HepG2 (cell line): Measurements from ENCODE around the gene IRAK4. TPM values are rescaled to one million over a fixed set of nuclear protein-coding genes. Genes with fewer than 3 reads are reported as not detected.

ENCODE experiments used
- ATAC-seq: fragments of 200-7000 bp; cut with Tn5 transposase; 3 replicates; pipeline ENCODE4 v1.9.1; 2020; ENCODE audit warnings: mild to moderate bottlenecking, moderate library complexity
- BruUV-seq: library from RNA; stranded (reverse); fragments of 400-500 nt; replicated peaks from 2 replicates; lab custom pipeline; 2021; lab: Mats Ljungman, UMichigan
- CTCF ChIA-PET: fragments of 300-600 bp; formaldehyde crosslinking; extraction: SDS; loops from one replicate; lab custom pipeline; 2021; ENCODE audit warnings: low total read pairs, inconsistent platforms, low intra/inter-chr PET ratio; lab: Yijun Ruan, JAX
- POLR2A ChIA-PET: fragments of 350-600 bp; sonication (Branson Sonifier 250); formaldehyde crosslinking; loops from one replicate; lab custom pipeline; 2020; ENCODE audit warnings: antibody characterized with exemption, inconsistent platforms; lab: Yijun Ruan, JAX
- DNase-seq: peaks from one replicate; pipeline ENCODE4 v3.0.0-alpha.2; 2015; ENCODE audit warnings: low spot score
- FAIRE-seq: peaks from 3 replicates; lab custom pipeline; 2011; peaks lifted over from hg19 to GRCh38; lab: Jason Lieb, UNC
- H2AFZ ChIP-seq: one replicate; pipeline ENCODE4 v1.6.1; 2011; ENCODE audit warnings: low read length, inconsistent platforms
- H3K27ac ChIP-seq: fragments of 300-600 bp; 3 replicates; pipeline ENCODE4 v1.8.0; 2011; ENCODE audit warnings: mixed run types, mild to moderate bottlenecking, mixed read lengths, low read length, inconsistent platforms; ENCODE audit not compliant: insufficient read depth; ENCODE audit errors: extremely low read length
- H3K27me3 ChIP-seq, 2 experiments: fragments of 200-600 bp in 1 of 2; 2 replicates in 1 of 2; 3 replicates in 1 of 2; pipeline versions ENCODE4 v1.6.0 to v1.8.0; 2011; ENCODE audit warnings: low read length in 2 of 2, mild to moderate bottlenecking in 2 of 2, moderate library complexity in 2 of 2, inconsistent platforms in 1 of 2; ENCODE audit not compliant: insufficient read depth in 2 of 2, control insufficient read depth in 1 of 2
- H3K36me3 ChIP-seq, 2 experiments: fragments of 200-600 bp in 1 of 2; replicated peaks in 1 of 2; 2 replicates in 1 of 2; 3 replicates in 1 of 2; pipeline versions ENCODE4 v1.5.1 to v1.8.0; 2011; ENCODE audit warnings: low read length in 2 of 2, inconsistent platforms in 1 of 2; ENCODE audit not compliant: insufficient read depth in 2 of 2, control insufficient read depth in 1 of 2
- H3K4me1 ChIP-seq: 2 replicates; pipeline ENCODE4 v1.5.1; 2012; ENCODE audit warnings: low read length, inconsistent platforms; ENCODE audit not compliant: insufficient read depth
- H3K4me2 ChIP-seq: 2 replicates; pipeline ENCODE4 v1.6.0; 2011; ENCODE audit warnings: low read depth, low read length, inconsistent platforms
- H3K4me3 ChIP-seq, 3 experiments: fragments of 200-600 bp in 1 of 3; sonication (generic), shearing (Covaris generic) in 1 of 3; replicated peaks in 1 of 3; 2 replicates each; pipeline ENCODE4 v1.5.1; 2011 to 2016; ENCODE audit warnings: low read length in 3 of 3, inconsistent platforms in 2 of 3, low read depth in 2 of 3, mild to moderate bottlenecking in 2 of 3, control low read depth in 1 of 3, mixed read lengths in 1 of 3; ENCODE audit not compliant: insufficient read depth in 1 of 3
- H3K79me2 ChIP-seq: one replicate; pipeline ENCODE4 v1.6.1; 2011; ENCODE audit warnings: low read length, inconsistent platforms; ENCODE audit not compliant: insufficient read depth
- H3K9ac ChIP-seq: 2 replicates; pipeline ENCODE4 v1.6.0; 2011; ENCODE audit warnings: mild to moderate bottlenecking, low read depth, low read length, inconsistent platforms; ENCODE audit not compliant: insufficient read depth
- H3K9me3 ChIP-seq: 2 replicates; pipeline ENCODE4 v1.5.1; 2012; ENCODE audit warnings: mild to moderate bottlenecking, low read length
- H4K20me1 ChIP-seq: 2 replicates; pipeline ENCODE4 v1.6.0; 2011; ENCODE audit warnings: inconsistent platforms, mild to moderate bottlenecking, low read length, moderate library complexity; ENCODE audit not compliant: insufficient read depth
- CCDC6 ChIP-seq: sonication (generic); formaldehyde crosslinking; IDR thresholded peaks from 2 replicates; pipeline ENCODE4 v1.8.1; 2022; ENCODE audit warnings: mild to moderate bottlenecking, missing genetic modification reagents, moderate library complexity
- DNMT3B ChIP-seq: conservative IDR thresholded peaks from 2 replicates; pipeline ENCODE4 v1.6.1; 2016; ENCODE audit warnings: missing biosample characterization, control low read depth
- ERF ChIP-seq: IDR thresholded peaks from 2 replicates; pipeline ENCODE4 v1.6.1; 2018; ENCODE audit warnings: missing biosample characterization, missing genetic modification reagents
- GFI1 ChIP-seq: sonication (generic); formaldehyde crosslinking; IDR thresholded peaks from 2 replicates; pipeline ENCODE4 v1.5.0; 2020; ENCODE audit warnings: missing genetic modification reagents, mild to moderate bottlenecking, borderline replicate concordance
- KDM6A ChIP-seq: IDR thresholded peaks from 2 replicates; pipeline ENCODE4 v1.6.1; 2016; ENCODE audit warnings: low read depth
- MAZ ChIP-seq, 2 experiments: sonication (generic) in 1 of 2; formaldehyde crosslinking in 1 of 2; IDR thresholded peaks; 2 replicates each; pipeline versions ENCODE4 v1.5.0 to v1.6.1; 2012 to 2020; ENCODE audit warnings: low read depth in 2 of 2, mild to moderate bottlenecking in 2 of 2, borderline replicate concordance in 1 of 2, improper control_type of control experiment in 1 of 2, low read length in 1 of 2, missing genetic modification reagents in 1 of 2, moderate library complexity in 1 of 2
- NCOA2 ChIP-seq: sonication (generic); formaldehyde crosslinking; IDR thresholded peaks from 2 replicates; pipeline ENCODE4 v1.8.0; 2022; ENCODE audit warnings: inconsistent platforms
- TSC22D2 ChIP-seq: sonication (generic); formaldehyde crosslinking; IDR thresholded peaks from 2 replicates; pipeline ENCODE4 v1.5.1; 2020; ENCODE audit warnings: missing genetic modification reagents, mild to moderate bottlenecking, borderline replicate concordance
- ZC3H13 ChIP-seq: sonication (generic); formaldehyde crosslinking; IDR thresholded peaks from 2 replicates; pipeline ENCODE4 v1.8.1; 2023; ENCODE audit warnings: mild to moderate bottlenecking, missing genetic modification reagents, moderate library complexity
- ZEB1 ChIP-seq: IDR thresholded peaks from 2 replicates; pipeline ENCODE4 v1.6.1; 2012; ENCODE audit warnings: mild to moderate bottlenecking, low read depth, inconsistent platforms; ENCODE audit not compliant: insufficient replicate concordance
- ZFP36L1 ChIP-seq: sonication (generic); formaldehyde crosslinking; IDR thresholded peaks from 2 replicates; pipeline ENCODE4 v1.8.0; 2022; ENCODE audit warnings: mild to moderate bottlenecking, missing genetic modification reagents, moderate library complexity
- ZFP37 ChIP-seq: sonication (generic); formaldehyde crosslinking; IDR thresholded peaks from 2 replicates; pipeline ENCODE4 v1.4.0; 2020; ENCODE audit warnings: missing genetic modification reagents, borderline replicate concordance
- ZNF101 ChIP-seq: sonication (generic); formaldehyde crosslinking; IDR thresholded peaks from 2 replicates; pipeline ENCODE4 v1.4.0; 2020; ENCODE audit warnings: mild to moderate bottlenecking, low read depth, missing genetic modification reagents, borderline replicate concordance
- ZNF432 ChIP-seq: sonication (generic); formaldehyde crosslinking; IDR thresholded peaks from 2 replicates; pipeline ENCODE4 v1.5.0; 2020; ENCODE audit warnings: missing genetic modification reagents, mild to moderate bottlenecking, borderline replicate concordance
- ZNF563 ChIP-seq: sonication (generic); formaldehyde crosslinking; IDR thresholded peaks from 2 replicates; pipeline ENCODE4 v1.8.0; 2022; ENCODE audit warnings: mild to moderate bottlenecking, moderate library complexity, missing genetic modification reagents
- ZNF782 ChIP-seq: sonication (generic); formaldehyde crosslinking; IDR thresholded peaks from 2 replicates; pipeline ENCODE4 v1.4.0; 2020; ENCODE audit warnings: missing genetic modification reagents, mild to moderate bottlenecking, borderline replicate concordance
- WGBS: methylation state at CpG from one replicate; pipeline ENCODE4 v1.1.6; 2017; ENCODE audit warnings: low lambda C conversion rate; 5-methylcytosine and 5-hydroxymethylcytosine counted together
- in situ Hi-C: cut with HindIII; loops from 2 replicates; pipeline ENCODE4 v1.10.0; 2017; ENCODE audit warnings: low pct_unique_long_range_greater_than_20kb; ENCODE audit not compliant: extremely low pct_ligation_motif_present
- intact Hi-C: fragments of 100-400 bp; cut with micrococcal nuclease; formaldehyde crosslinking; loops from one replicate; pipeline ENCODE4 v1.10.0; 2022; ENCODE audit not compliant: unreplicated experiment
- polyA plus RNA-seq, 8 experiments: library from polyadenylated mRNA; depleted of rRNA in 3 of 8; stranded (reverse) in 7 of 8; unstranded in 1 of 8; fragments of >200 nt; fragmentation: Illumina TruSeq in 4 of 8; extraction: Trizol in 4 of 8; gene quantifications; 2 replicates each; pipeline versions ENCODE4 v1.2.1 to v1.2.3, GENCODE V29; 2011 to 2016; ENCODE audit warnings: low read depth in 4 of 8, missing spikeins in 1 of 8, mixed read lengths in 1 of 8; ENCODE audit not compliant: insufficient read depth in 1 of 8
- total RNA-seq, 5 experiments: library from RNA; depleted of rRNA; stranded (reverse); fragments of >200 nt; fragmentation: Illumina TruSeq; extraction: Trizol; gene quantifications; 2 replicates each; pipeline ENCODE4 v1.2.3, GENCODE V29; 2016; ENCODE audit warnings: low read depth in 1 of 5
- TF ChIP-seq, protein P1 (sequence below): IDR thresholded peaks from 2 replicates; pipeline ENCODE4 v1.6.1; 2012; ENCODE audit warnings: low read length, improper control_type of control experiment
- TF ChIP-seq, protein P2 (sequence below): sonication (generic); formaldehyde crosslinking; IDR thresholded peaks from 2 replicates; pipeline ENCODE4 v1.4.0; 2020; ENCODE audit warnings: missing genetic modification reagents, borderline replicate concordance
- TF ChIP-seq, protein P3 (sequence below): sonication (generic); formaldehyde crosslinking; IDR thresholded peaks from 2 replicates; pipeline ENCODE4 v1.4.0; 2020; ENCODE audit warnings: missing genetic modification reagents, borderline replicate concordance

The IRAK4 gene
- total and polyA plus RNA-seq, 2 of the 13 experiments (the other 11 are each of a cell fraction or from before 2014, with no cell fraction given), result 6.6 to 7.1 TPM

DNA sequence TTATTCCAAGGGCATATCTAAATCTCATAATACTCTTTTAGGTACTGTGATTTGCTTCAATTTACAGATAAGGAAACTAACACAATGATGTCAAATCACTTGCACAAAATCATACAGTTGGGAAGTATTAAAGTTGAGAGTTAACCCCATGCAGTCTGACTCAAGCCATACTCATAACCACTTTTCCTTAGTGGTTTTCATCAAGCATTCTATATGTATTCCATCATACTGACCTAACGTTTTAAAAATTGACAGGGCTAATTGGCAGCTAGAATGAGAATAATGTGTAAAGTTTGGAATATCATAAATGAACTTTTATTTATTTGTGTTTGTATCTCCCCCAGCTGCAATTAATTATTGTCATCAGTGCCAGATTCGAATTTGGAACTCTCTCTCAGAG is 21.1 kb upstream of the IRAK4 start:
- BruUV-seq, result no TSS peak
- no peak for ATAC-seq
- no peaks in the 10 kb centered on the region for H3K79me2 ChIP-seq
- no peaks in the 10 kb centered on the region for H4K20me1 ChIP-seq
- no peak overlapping the region for H3K9ac ChIP-seq
- in situ Hi-C loops, result no loop called here
- no peak overlapping the region for H3K4me2 ChIP-seq
- H3K27me3 ChIP-seq, result no peaks in the 10 kb centered on the region
- FAIRE-seq, result no peak
- ChIA-PET POLR2A (no interaction called here), CTCF (no interaction called here)
- no peak overlapping the region for H3K27ac ChIP-seq
- no peaks in the 10 kb centered on the region for H3K9me3 ChIP-seq
- H3K4me1 ChIP-seq, result no peaks in the 10 kb centered on the region
- DNase-seq, result no peak
- H3K36me3 ChIP-seq, result peaks cover 2 to 39% of the 10 kb centered on the region in 2 experiments
- H2AFZ ChIP-seq, result no peak overlapping the region
- WGBS, result 92% methylated on average over 2 of the region's 2 CpGs
- H3K4me3 ChIP-seq, result no peak overlapping the region
- intact Hi-C loops, result no loop called here
- TF ChIP-seq ZFP36L1 (no peak), ZC3H13 (CRISPR knock-in tag) (no peak), NCOA2 (CRISPR knock-in tag) (no peak), ZNF782 (CRISPR knock-in tag) (no peak), CCDC6 (CRISPR knock-in tag) (no peak), TSC22D2 (no peak), ZNF101 (no peak), MAZ (IDR thresholded peaks at IDR 0.05; ENCODE audit: borderline replicate concordance, low read depth, low read length) (no peak), MAZ (CRISPR knock-in tag; IDR thresholded peaks at IDR 0.05; ENCODE audit: low read depth) (no peak), ZEB1 (no peak), KDM6A (CRISPR knock-in tag) (no peak), ZNF432 (CRISPR knock-in tag) (no peak), DNMT3B (no peak), GFI1 (no peak), ERF (CRISPR knock-in tag) (no peak), ZFP37 (CRISPR knock-in tag) (no peak), ZNF563 (CRISPR knock-in tag) (no peak)
- TF ChIP-seq, protein P1, sequence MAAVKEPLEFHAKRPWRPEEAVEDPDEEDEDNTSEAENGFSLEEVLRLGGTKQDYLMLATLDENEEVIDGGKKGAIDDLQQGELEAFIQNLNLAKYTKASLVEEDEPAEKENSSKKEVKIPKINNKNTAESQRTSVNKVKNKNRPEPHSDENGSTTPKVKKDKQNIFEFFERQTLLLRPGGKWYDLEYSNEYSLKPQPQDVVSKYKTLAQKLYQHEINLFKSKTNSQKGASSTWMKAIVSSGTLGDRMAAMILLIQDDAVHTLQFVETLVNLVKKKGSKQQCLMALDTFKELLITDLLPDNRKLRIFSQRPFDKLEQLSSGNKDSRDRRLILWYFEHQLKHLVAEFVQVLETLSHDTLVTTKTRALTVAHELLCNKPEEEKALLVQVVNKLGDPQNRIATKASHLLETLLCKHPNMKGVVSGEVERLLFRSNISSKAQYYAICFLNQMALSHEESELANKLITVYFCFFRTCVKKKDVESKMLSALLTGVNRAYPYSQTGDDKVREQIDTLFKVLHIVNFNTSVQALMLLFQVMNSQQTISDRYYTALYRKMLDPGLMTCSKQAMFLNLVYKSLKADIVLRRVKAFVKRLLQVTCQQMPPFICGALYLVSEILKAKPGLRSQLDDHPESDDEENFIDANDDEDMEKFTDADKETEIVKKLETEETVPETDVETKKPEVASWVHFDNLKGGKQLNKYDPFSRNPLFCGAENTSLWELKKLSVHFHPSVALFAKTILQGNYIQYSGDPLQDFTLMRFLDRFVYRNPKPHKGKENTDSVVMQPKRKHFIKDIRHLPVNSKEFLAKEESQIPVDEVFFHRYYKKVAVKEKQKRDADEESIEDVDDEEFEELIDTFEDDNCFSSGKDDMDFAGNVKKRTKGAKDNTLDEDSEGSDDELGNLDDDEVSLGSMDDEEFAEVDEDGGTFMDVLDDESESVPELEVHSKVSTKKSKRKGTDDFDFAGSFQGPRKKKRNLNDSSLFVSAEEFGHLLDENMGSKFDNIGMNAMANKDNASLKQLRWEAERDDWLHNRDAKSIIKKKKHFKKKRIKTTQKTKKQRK, result no peak
- TF ChIP-seq, protein P2, sequence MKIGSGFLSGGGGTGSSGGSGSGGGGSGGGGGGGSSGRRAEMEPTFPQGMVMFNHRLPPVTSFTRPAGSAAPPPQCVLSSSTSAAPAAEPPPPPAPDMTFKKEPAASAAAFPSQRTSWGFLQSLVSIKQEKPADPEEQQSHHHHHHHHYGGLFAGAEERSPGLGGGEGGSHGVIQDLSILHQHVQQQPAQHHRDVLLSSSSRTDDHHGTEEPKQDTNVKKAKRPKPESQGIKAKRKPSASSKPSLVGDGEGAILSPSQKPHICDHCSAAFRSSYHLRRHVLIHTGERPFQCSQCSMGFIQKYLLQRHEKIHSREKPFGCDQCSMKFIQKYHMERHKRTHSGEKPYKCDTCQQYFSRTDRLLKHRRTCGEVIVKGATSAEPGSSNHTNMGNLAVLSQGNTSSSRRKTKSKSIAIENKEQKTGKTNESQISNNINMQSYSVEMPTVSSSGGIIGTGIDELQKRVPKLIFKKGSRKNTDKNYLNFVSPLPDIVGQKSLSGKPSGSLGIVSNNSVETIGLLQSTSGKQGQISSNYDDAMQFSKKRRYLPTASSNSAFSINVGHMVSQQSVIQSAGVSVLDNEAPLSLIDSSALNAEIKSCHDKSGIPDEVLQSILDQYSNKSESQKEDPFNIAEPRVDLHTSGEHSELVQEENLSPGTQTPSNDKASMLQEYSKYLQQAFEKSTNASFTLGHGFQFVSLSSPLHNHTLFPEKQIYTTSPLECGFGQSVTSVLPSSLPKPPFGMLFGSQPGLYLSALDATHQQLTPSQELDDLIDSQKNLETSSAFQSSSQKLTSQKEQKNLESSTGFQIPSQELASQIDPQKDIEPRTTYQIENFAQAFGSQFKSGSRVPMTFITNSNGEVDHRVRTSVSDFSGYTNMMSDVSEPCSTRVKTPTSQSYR, result no peak
- TF ChIP-seq, protein P3, sequence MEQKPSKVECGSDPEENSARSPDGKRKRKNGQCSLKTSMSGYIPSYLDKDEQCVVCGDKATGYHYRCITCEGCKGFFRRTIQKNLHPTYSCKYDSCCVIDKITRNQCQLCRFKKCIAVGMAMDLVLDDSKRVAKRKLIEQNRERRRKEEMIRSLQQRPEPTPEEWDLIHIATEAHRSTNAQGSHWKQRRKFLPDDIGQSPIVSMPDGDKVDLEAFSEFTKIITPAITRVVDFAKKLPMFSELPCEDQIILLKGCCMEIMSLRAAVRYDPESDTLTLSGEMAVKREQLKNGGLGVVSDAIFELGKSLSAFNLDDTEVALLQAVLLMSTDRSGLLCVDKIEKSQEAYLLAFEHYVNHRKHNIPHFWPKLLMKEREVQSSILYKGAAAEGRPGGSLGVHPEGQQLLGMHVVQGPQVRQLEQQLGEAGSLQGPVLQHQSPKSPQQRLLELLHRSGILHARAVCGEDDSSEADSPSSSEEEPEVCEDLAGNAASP (CRISPR knock-in tag), result no peak
